Measurements from ENCODE around the gene CCDC43. TPM values are rescaled to one million over a fixed set of nuclear protein-coding genes. Genes with fewer than 3 reads are reported as not detected.

Gene CCDC43
- total and polyA plus RNA-seq, 2 donors (not counting 1 experiment from before 2014, with no cell fraction given): 27.9 to 35.2 TPM

GRCh38 chr17:44633998-44634397 lies 55.6 kb downstream of the CCDC43 start:
- TF ChIP-seq EZH2 (IDR thresholded peaks at IDR 0.05; ENCODE audit: low read length, missing control alignments) (no peak), CTCF (conservative IDR thresholded peaks at IDR 0.05 in 1 of 2, IDR thresholded peaks at IDR 0.05 in 1 of 2; ENCODE audit: low read depth in 1 of 2, low read length in 2 of 2) (no peak)
- no peak for DNase-seq (ENCODE audit: low read depth in 2 of 2)
- no peak overlapping the region for H3K27ac ChIP-seq (ENCODE audit: insufficient read depth, low read length)
- no peaks in the 10 kb centered on the region for H4K20me1 ChIP-seq (ENCODE audit: control insufficient read depth, extremely low read depth, insufficient read depth, low read length)
- H3K79me2 ChIP-seq (ENCODE audit: control insufficient read depth, insufficient read depth, low read length): no peaks in the 10 kb centered on the region
- H3K36me3 ChIP-seq (ENCODE audit: control insufficient read depth, insufficient read depth, low read length): no peaks in the 10 kb centered on the region
- H3K4me1 ChIP-seq (ENCODE audit: control insufficient read depth, extremely low read depth, insufficient read depth, low read length): no peaks in the 10 kb centered on the region
- H3K9ac ChIP-seq (ENCODE audit: insufficient read depth, low read length): no peak overlapping the region
- H3K27me3 ChIP-seq (ENCODE audit: control insufficient read depth, insufficient read depth, low read length): no peaks in the 10 kb centered on the region
- no peak overlapping the region for H3K4me2 ChIP-seq (ENCODE audit: extremely low read depth, insufficient read depth, low read length)
- no peaks in the 10 kb centered on the region for H3K9me3 ChIP-seq (ENCODE audit: control insufficient read depth, insufficient read depth, low read depth, low read length)
- no peak overlapping the region for H2AFZ ChIP-seq (ENCODE audit: low read length)
- no peak overlapping the region for H3K4me3 ChIP-seq (replicated peaks in 1 of 4; ENCODE audit: control extremely low read depth in 1 of 4, insufficient read depth in 1 of 4, low read depth in 3 of 4, low read length in 4 of 4)

DNA sequence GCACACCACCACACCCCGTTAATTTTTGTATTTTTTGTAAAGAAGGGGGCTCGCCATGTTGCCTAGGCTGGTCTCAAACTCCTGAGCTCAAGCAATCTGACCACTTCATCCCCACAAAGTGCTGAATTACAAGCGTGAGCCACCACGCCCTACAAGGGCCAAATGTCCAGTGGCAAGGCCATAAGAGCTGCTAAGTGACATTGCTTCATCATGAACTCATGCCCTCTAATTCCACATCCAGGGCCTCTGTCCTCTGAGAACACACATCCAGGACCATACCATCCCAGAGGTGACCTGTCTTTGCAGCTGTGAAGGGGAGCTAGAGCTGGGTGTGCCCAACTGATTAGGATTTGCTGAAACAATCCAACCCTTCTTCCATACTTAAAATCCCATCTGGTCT lies 58.9 kb downstream of the CCDC43 start:
- Histone ChIP-seq H3K9me3 (ENCODE audit: control insufficient read depth, insufficient read depth, low read depth, low read length) (no peaks in the 10 kb centered on the region), H3K4me3 (replicated peaks in 1 of 4; ENCODE audit: control extremely low read depth in 1 of 4, insufficient read depth in 1 of 4, low read depth in 3 of 4, low read length in 4 of 4) (no peak overlapping the region), H4K20me1 (ENCODE audit: control insufficient read depth, extremely low read depth, insufficient read depth, low read length) (no peaks in the 10 kb centered on the region), H3K36me3 (ENCODE audit: control insufficient read depth, insufficient read depth, low read length) (no peaks in the 10 kb centered on the region), H3K79me2 (ENCODE audit: control insufficient read depth, insufficient read depth, low read length) (no peaks in the 10 kb centered on the region), H3K4me2 (ENCODE audit: extremely low read depth, insufficient read depth, low read length) (no peak overlapping the region), H3K27ac (ENCODE audit: insufficient read depth, low read length) (no peak overlapping the region), H3K27me3 (ENCODE audit: control insufficient read depth, insufficient read depth, low read length) (no peaks in the 10 kb centered on the region), H3K4me1 (ENCODE audit: control insufficient read depth, extremely low read depth, insufficient read depth, low read length) (no peaks in the 10 kb centered on the region), H3K9ac (ENCODE audit: insufficient read depth, low read length) (no peak overlapping the region), H2AFZ (ENCODE audit: low read length) (no peak overlapping the region)
- TF ChIP-seq CTCF (conservative IDR thresholded peaks at IDR 0.05 in 1 of 2, IDR thresholded peaks at IDR 0.05 in 1 of 2; ENCODE audit: low read depth in 1 of 2, low read length in 2 of 2) (no peak), EZH2 (IDR thresholded peaks at IDR 0.05; ENCODE audit: low read length, missing control alignments) (no peak)
- no peak for DNase-seq (ENCODE audit: low read depth in 2 of 2)

GRCh38 chr17:44629314-44629713 lies 60.3 kb downstream of the CCDC43 start:
- H3K9me3 ChIP-seq (ENCODE audit: control insufficient read depth, insufficient read depth, low read depth, low read length): no peaks in the 10 kb centered on the region
- H3K27me3 ChIP-seq (ENCODE audit: control insufficient read depth, insufficient read depth, low read length): no peaks in the 10 kb centered on the region
- H2AFZ ChIP-seq (ENCODE audit: low read length): no peak overlapping the region
- no peak for TF ChIP-seq CTCF (conservative IDR thresholded peaks at IDR 0.05 in 1 of 2, IDR thresholded peaks at IDR 0.05 in 1 of 2; ENCODE audit: low read depth in 1 of 2, low read length in 2 of 2)
- no peak for TF ChIP-seq EZH2 (IDR thresholded peaks at IDR 0.05; ENCODE audit: low read length, missing control alignments)
- no peak overlapping the region for H3K9ac ChIP-seq (ENCODE audit: insufficient read depth, low read length)
- DNase-seq (ENCODE audit: low read depth in 2 of 2): no peak
- no peak overlapping the region for H3K27ac ChIP-seq (ENCODE audit: insufficient read depth, low read length)
- no peaks in the 10 kb centered on the region for H3K36me3 ChIP-seq (ENCODE audit: control insufficient read depth, insufficient read depth, low read length)
- H4K20me1 ChIP-seq (ENCODE audit: control insufficient read depth, extremely low read depth, insufficient read depth, low read length): no peaks in the 10 kb centered on the region
- H3K4me1 ChIP-seq (ENCODE audit: control insufficient read depth, extremely low read depth, insufficient read depth, low read length): no peaks in the 10 kb centered on the region
- no peak overlapping the region for H3K4me2 ChIP-seq (ENCODE audit: extremely low read depth, insufficient read depth, low read length)
- H3K4me3 ChIP-seq (replicated peaks in 1 of 4; ENCODE audit: control extremely low read depth in 1 of 4, insufficient read depth in 1 of 4, low read depth in 3 of 4, low read length in 4 of 4): no peak overlapping the region
- no peaks in the 10 kb centered on the region for H3K79me2 ChIP-seq (ENCODE audit: control insufficient read depth, insufficient read depth, low read length)
